ENCODE measurements around the gene CFAP69. TPM values are rescaled to one million over a fixed set of nuclear protein-coding genes. Genes with fewer than 3 reads are reported as not detected.

Gene CFAP69
- total RNA-seq, 1 donor from 2014 or later, result 0.34 TPM

DNA sequence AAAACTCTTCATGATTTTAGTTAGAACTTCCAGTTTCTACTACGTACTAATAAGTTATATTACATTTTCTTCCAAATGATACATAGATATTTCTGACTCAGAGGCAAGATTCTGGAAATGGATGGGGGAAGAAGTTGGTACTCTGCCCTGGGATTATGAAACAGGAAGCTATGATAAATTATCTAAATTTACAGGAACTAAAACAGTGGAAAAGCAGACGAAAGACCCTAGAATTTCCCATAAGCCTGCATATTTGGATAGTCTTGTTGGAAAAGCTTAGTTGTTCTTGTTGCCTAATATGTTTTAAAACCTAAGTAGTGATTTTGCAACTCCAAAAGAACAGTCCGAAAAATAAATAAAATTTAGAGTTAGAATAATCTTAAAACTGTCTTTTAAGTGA is 21.8 kb downstream of the CFAP69 start:
- Mint-ChIP-seq H3K9me3 (no peaks in the 10 kb centered on the region), H3K36me3 (ENCODE audit: low read depth) (no peaks in the 10 kb centered on the region), H3K27ac (no peak overlapping the region), H3K27me3 (ENCODE audit: low read depth) (peaks cover 6% of the 10 kb centered on the region), H3K4me3 (ENCODE audit: low read depth) (no peak overlapping the region), H3K4me1 (ENCODE audit: low read depth) (no peaks in the 10 kb centered on the region)
- no peak for DNase-seq (ENCODE audit: low spot score)
- intact Hi-C loops (cut with micrococcal nuclease), result no loop called here

DNA sequence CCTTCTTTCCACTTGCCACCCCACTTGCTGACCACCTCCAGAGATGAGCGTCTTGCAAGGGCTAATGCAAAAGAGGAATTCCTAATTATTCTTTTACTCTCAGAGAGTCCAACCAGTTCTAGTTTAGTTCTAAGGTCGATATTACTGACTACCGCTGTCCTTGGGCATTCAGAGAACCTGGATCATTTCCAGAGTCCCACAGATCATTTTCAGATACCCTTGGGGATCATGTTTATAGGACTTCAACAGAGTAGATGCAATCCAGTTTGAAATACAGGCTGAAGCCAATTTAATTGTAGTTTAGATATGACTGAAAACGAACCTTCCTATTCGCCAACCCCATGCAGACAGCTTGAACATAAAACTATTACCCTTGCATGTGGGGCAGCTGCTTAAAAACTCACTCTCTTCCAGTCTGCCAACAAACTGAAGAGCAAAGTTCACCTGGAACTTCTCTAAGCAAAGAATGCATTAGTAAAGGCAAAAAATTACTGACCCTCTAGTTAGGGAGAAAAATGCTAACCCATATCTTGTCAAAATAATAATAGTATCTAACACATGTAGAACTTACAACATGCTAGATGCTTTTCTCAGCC is 22.4 kb downstream of the CFAP69 start:
- Mint-ChIP-seq H3K4me1 (ENCODE audit: low read depth) (no peaks in the 10 kb centered on the region), H3K36me3 (ENCODE audit: low read depth) (no peaks in the 10 kb centered on the region), H3K27ac (no peak overlapping the region), H3K9me3 (no peaks in the 10 kb centered on the region), H3K27me3 (ENCODE audit: low read depth) (peaks cover 6% of the 10 kb centered on the region), H3K4me3 (ENCODE audit: low read depth) (no peak overlapping the region)
- no peak for DNase-seq (ENCODE audit: low spot score)
- intact Hi-C loops (cut with micrococcal nuclease), result no loop called here

DNA sequence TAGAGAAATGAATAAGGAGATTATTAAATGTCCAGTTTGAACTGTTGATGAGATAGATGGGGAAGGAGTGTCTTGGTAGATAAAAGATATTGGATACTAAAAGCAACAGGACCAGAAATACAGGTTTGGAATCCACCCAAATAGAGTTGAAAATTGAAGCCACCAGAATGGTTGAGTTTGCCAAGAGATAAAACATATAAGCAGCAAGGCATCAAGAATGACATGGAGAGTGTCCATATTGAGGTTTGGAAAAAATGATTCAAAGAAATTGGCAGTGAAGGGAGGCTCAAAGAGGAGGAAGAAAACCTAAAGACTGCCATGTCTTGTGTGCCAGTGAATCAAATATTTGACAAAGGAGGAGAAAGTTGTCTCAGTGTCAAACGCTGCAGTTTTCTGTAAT is 24.2 kb downstream of the CFAP69 start:
- no peaks in the 10 kb centered on the region for H3K36me3 Mint-ChIP-seq (ENCODE audit: low read depth)
- intact Hi-C loops (cut with micrococcal nuclease), result no loop called here
- H3K27me3 Mint-ChIP-seq (ENCODE audit: low read depth), result peaks cover 6% of the 10 kb centered on the region
- no peaks in the 10 kb centered on the region for H3K9me3 Mint-ChIP-seq
- no peak for DNase-seq (ENCODE audit: low spot score)
- no peak overlapping the region for H3K4me3 Mint-ChIP-seq (ENCODE audit: low read depth)
- no peaks in the 10 kb centered on the region for H3K4me1 Mint-ChIP-seq (ENCODE audit: low read depth)
- no peak overlapping the region for H3K27ac Mint-ChIP-seq

DNA sequence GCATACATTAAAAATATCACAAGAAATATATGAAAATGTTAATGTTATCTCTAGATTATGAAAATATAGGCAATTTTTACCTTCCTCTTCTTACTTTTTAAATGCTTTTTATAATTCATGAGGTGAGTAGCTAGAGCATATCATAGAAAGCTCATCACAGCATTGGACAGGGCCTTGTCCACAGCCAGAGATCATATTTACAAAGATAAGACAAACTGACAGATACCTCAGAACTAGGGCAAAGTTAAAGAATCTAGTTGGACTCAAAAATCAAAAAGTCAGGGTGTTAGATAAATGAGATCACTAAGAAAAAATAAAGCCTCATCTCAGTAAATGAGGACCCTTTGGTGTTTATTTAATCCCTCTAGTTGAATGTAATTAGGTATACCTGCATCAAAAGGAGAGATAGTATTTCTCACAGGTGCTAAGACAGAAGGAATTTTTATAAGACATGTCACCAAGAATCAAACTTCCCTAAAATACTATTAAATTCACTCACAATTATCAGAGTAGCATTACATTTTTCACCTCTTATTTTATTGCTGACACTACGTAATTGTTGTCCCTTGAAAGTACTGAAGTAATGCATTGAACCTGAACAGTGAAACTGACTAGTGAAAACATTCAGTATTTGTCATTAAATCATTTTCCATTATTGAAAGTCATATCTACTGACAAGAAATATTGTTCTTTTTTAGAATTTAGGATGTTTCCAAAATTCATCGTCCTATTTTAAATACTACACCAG is 25.6 kb downstream of the CFAP69 start:
- Mint-ChIP-seq H3K9me3 (no peaks in the 10 kb centered on the region), H3K4me1 (ENCODE audit: low read depth) (no peaks in the 10 kb centered on the region), H3K27me3 (ENCODE audit: low read depth) (peaks cover 5% of the 10 kb centered on the region), H3K36me3 (ENCODE audit: low read depth) (no peaks in the 10 kb centered on the region), H3K4me3 (ENCODE audit: low read depth) (no peak overlapping the region), H3K27ac (no peak overlapping the region)
- intact Hi-C loops (cut with micrococcal nuclease), result no loop called here
- DNase-seq (ENCODE audit: low spot score), result no peak

DNA sequence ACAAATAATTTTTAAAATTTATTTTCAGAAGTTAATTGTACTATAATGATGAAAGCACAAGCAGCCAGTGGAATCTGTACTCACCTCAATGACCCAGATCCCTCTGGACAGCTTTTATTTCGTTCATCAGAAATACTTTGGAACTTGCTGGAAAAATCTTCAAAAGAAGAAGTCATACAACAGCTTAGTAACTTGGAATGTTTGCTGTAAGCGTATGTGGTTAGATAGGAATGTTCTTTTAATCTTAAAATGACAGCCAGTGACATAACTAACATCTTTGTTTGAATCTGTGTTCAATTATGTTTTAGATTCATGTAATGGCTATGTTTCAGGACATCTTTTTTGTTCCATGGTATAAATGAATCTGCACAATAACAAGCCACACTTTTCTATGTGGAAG is 26.8 kb downstream of the CFAP69 start:
- no peak overlapping the region for H3K4me3 Mint-ChIP-seq (ENCODE audit: low read depth)
- no peak for DNase-seq (ENCODE audit: low spot score)
- no peaks in the 10 kb centered on the region for H3K4me1 Mint-ChIP-seq (ENCODE audit: low read depth)
- no peaks in the 10 kb centered on the region for H3K9me3 Mint-ChIP-seq
- no peaks in the 10 kb centered on the region for H3K36me3 Mint-ChIP-seq (ENCODE audit: low read depth)
- H3K27me3 Mint-ChIP-seq (ENCODE audit: low read depth), result peaks cover 5% of the 10 kb centered on the region
- intact Hi-C loops (cut with micrococcal nuclease), result no loop called here
- no peak overlapping the region for H3K27ac Mint-ChIP-seq

DNA sequence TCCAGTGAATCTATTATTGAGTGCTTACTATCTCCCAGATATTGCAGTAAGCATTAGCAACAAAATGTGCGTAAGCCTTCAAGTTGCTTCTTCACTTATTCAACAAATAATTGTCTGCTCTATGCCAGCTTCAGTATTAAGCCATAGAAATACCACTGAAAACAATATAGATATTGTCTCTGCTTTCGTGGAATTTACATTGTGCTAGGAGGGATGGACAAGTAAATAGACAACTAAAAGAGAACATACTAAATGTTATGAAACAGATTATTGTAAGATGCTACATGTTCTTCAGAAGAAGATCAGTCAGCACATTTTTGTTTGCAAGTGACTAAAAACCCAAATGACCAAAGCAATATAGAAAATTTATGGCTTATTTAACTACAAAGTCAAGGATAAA is 27.3 kb downstream of the CFAP69 start:
- Mint-ChIP-seq H3K27ac (no peak overlapping the region), H3K36me3 (ENCODE audit: low read depth) (no peaks in the 10 kb centered on the region), H3K9me3 (no peaks in the 10 kb centered on the region), H3K27me3 (ENCODE audit: low read depth) (peaks cover 5% of the 10 kb centered on the region), H3K4me1 (ENCODE audit: low read depth) (no peaks in the 10 kb centered on the region), H3K4me3 (ENCODE audit: low read depth) (no peak overlapping the region)
- intact Hi-C loops (cut with micrococcal nuclease), result no loop called here
- no peak for DNase-seq (ENCODE audit: low spot score)

DNA sequence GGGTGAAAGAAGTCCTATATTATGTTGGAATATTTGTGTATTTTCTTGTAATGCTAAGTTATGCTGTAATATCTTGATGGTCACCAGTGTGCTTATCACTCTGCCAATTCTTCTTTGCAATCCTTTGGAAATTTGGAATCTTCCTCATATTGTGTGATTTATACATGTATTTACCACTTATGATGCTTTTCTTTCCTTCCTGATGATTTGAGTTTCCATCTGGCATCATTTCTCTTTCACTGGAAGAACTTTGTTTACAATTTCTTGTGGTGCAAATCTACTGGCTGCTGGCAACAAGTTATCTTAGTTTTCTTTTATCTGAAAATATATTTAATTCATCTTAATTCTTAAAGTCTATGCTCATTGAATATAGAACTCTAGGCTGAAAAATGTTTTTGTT is 29.2 kb downstream of the CFAP69 start:
- no peak overlapping the region for H3K27ac Mint-ChIP-seq
- H3K36me3 Mint-ChIP-seq (ENCODE audit: low read depth), result no peaks in the 10 kb centered on the region
- no peak for DNase-seq (ENCODE audit: low spot score)
- H3K27me3 Mint-ChIP-seq (ENCODE audit: low read depth), result peaks cover 2% of the 10 kb centered on the region
- no peaks in the 10 kb centered on the region for H3K4me1 Mint-ChIP-seq (ENCODE audit: low read depth)
- H3K4me3 Mint-ChIP-seq (ENCODE audit: low read depth), result no peak overlapping the region
- H3K9me3 Mint-ChIP-seq, result no peaks in the 10 kb centered on the region
- intact Hi-C loops (cut with micrococcal nuclease), result no loop called here

DNA sequence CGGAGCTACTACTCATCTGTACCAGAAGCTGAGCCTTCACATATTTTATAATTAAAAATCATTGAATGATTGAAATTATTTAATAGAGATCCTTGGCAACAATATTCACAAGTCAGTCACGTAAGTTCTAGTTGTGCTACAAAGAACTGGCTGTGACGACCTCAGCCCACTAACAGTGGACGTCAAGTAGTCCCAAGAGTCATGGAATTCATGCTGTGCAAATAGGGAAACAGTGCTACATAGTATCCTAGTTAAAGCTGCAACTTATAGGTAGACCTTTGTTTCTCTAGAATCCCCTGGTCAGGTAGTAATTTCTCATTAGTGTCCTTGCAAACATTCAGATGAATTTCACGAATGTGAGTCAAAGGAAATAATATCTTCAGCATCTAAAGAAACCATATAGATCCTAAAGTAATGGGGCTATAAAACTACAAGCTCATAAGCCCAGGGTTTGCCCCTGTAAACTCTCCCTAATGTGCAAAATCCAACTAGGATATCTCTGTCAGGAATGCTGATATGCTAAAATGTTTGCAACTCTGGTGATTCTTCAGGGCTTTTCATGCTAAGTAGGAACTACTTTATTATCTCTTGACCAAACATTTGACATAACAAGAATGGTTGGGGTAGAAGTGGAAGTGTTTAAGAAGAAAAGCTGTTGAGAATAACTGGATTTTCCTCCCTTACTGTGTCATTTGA is 31.2 kb downstream of the CFAP69 start:
- H3K4me1 Mint-ChIP-seq (ENCODE audit: low read depth), result no peaks in the 10 kb centered on the region
- H3K9me3 Mint-ChIP-seq, result no peaks in the 10 kb centered on the region
- peaks cover 5% of the 10 kb centered on the region for H3K27me3 Mint-ChIP-seq (ENCODE audit: low read depth)
- intact Hi-C loops (cut with micrococcal nuclease), result no loop called here
- no peaks in the 10 kb centered on the region for H3K36me3 Mint-ChIP-seq (ENCODE audit: low read depth)
- no peak overlapping the region for H3K27ac Mint-ChIP-seq
- DNase-seq (ENCODE audit: low spot score), result no peak
- H3K4me3 Mint-ChIP-seq (ENCODE audit: low read depth), result no peak overlapping the region

DNA sequence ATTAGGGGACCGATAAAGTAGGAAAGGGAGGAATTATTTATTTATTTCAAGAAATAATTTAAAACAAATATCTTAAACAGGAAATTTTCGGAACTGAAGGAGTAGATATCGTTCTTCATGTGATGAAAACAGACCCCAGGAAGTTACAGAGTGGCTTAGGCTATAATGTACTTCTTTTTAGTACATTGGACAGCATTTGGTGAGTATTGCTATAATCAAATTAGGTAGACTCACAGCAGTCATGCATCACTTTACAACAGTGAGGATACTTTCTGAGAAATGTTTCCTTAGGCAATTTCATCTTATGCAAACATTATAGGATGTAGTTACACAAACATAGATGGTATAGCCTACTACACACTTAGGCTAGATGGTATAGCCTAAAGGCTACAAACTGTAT is 43.2 kb downstream of the CFAP69 start:
- Mint-ChIP-seq H3K36me3 (ENCODE audit: low read depth) (no peaks in the 10 kb centered on the region), H3K9me3 (no peaks in the 10 kb centered on the region), H3K27me3 (ENCODE audit: low read depth) (peaks cover 3% of the 10 kb centered on the region), H3K27ac (no peak overlapping the region), H3K4me1 (ENCODE audit: low read depth) (peaks cover 2% of the 10 kb centered on the region), H3K4me3 (ENCODE audit: low read depth) (no peak overlapping the region)
- intact Hi-C loops (cut with micrococcal nuclease), result no loop called here
- no peak for DNase-seq (ENCODE audit: low spot score)

DNA sequence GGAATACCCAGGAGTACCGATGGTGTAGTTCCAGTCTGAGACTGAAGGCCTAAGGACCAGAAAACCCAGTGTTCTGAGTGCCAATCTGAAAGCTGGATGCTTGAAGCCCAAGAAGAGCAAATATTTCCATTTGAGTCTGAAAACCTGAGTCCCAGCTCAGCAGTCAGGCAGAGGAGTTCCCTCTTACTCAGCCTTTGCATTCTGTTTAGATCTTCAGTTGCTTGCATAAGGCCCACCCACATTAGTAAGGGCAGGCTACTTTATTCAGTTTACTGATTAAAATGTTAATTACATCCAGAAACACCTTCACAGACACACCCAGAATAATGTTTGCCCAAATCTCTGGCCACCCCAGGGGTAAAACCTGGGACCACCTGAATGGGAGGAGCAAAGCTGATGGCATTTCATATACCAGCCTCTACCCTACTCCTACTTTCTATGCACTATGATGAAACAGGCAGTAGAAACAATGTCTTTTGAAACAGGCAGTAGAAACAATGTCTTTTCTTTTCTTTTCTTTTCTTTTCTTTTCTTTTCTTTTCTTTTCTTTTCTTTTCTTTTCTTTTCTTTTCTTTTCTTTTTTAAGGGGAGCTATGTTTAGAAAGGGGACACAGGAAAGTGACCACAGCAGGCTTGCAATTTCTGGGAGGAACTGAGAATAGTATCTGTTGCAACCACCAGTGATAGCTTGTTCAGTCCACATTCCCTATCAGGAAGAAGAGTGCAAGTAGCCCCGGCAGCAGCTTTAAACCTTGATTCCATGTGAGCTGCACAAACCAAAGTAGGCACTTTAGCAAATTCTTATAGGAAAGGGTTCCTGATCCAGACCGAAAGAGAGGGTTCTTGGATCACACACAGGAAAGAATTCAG is 45.5 kb downstream of the CFAP69 start:
- no peak overlapping the region for H3K4me3 Mint-ChIP-seq (ENCODE audit: low read depth)
- H3K36me3 Mint-ChIP-seq (ENCODE audit: low read depth), result no peaks in the 10 kb centered on the region
- intact Hi-C loops (cut with micrococcal nuclease), result no loop called here
- H3K9me3 Mint-ChIP-seq, result peaks cover 4% of the 10 kb centered on the region
- H3K27ac Mint-ChIP-seq, result no peak overlapping the region
- no peak for DNase-seq (ENCODE audit: low spot score)
- H3K27me3 Mint-ChIP-seq (ENCODE audit: low read depth), result no peaks in the 10 kb centered on the region
- H3K4me1 Mint-ChIP-seq (ENCODE audit: low read depth), result peaks cover under 1% of the 10 kb centered on the region

DNA sequence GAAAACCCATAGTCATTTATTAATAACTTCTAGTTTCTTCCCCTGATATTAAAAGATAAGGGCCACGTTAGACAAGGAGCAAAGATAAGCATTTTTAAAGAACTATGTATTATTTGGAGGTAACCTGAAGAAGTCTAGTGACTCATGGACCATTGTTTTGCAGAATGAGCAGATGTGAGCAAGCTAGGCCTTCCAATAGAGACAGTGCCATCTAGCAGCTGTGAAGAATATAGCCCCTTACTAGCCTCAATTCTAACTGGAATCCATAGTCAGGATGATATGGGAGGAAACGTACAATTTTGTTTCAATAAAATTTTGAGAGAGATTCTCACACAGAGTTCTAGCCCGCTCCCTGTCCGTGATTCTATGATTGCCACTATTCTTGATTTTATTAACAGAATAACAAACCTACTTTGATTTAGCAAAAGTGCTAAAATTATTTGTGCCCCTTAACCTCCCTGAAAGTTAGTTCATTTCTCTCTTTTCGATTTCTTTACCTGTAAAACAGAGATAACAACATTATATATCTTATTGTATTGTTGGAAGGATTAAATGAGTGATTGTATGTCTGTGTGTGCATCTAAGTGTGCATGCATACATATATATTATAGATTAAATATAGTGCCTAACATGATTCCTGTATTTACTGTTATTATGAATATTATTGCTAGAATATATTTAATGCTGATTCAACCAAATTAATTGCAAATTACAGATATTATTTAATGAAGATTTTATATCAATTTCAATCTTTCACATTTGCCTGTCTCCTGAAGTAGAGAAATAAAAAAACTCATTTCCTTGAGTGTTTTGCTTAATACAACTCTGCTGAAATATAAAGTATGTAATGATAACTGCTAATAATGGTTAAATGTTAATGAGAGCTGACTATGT is 53.4 kb downstream of the CFAP69 start:
- H3K4me3 Mint-ChIP-seq (ENCODE audit: low read depth), result no peak overlapping the region
- no peak for DNase-seq (ENCODE audit: low spot score)
- H3K27me3 Mint-ChIP-seq (ENCODE audit: low read depth), result peaks cover 8% of the 10 kb centered on the region
- no peak overlapping the region for H3K27ac Mint-ChIP-seq
- peaks cover 2% of the 10 kb centered on the region for H3K9me3 Mint-ChIP-seq
- H3K36me3 Mint-ChIP-seq (ENCODE audit: low read depth), result no peaks in the 10 kb centered on the region
- intact Hi-C loops (cut with micrococcal nuclease), result loop anchor here (2.0 kb wide), 1 partner anchor 144 kb away; the partner anchor contains the start of gene STEAP1
- H3K4me1 Mint-ChIP-seq (ENCODE audit: low read depth), result no peaks in the 10 kb centered on the region

DNA sequence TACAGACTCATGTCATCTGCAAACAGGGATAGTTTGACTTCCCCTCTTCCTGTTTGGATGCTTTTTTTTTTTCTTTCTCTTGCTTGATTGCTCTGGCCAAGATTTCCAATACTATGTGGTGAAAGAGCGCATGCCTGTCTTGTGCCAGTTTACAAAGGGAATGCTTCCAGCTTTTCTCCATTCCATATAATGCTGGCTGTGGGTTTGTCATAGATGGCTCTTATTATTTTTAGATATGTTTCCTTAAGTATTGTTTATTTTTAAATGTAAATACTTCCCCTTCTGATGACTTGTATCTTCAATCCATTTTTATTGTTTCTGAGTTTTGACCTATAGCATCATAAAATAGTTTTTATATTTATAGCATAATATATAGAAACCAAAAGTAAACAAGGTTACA is 58.3 kb downstream of the CFAP69 start:
- Mint-ChIP-seq H3K36me3 (ENCODE audit: low read depth) (no peaks in the 10 kb centered on the region), H3K9me3 (no peaks in the 10 kb centered on the region), H3K4me1 (ENCODE audit: low read depth) (no peaks in the 10 kb centered on the region), H3K27ac (no peak overlapping the region), H3K4me3 (ENCODE audit: low read depth) (no peak overlapping the region), H3K27me3 (ENCODE audit: low read depth) (peaks cover 14% of the 10 kb centered on the region)
- no peak for DNase-seq (ENCODE audit: low spot score)
- intact Hi-C loops (cut with micrococcal nuclease), result no loop called here
